Lower leg skin (tissue), 4 donors: ENCODE measurements around the gene IL23R. TPM values are rescaled to one million over a fixed set of nuclear protein-coding genes. Genes with fewer than 3 reads are reported as not detected.

ENCODE experiments used
- DNase-seq, 2 donors: peaks; one replicate each; pipeline ENCODE4 v3.0.0-alpha.2; 2019; ENCODE audit warnings: low spot score in 2 of 2
- H3K4me3 ChIP-seq: fragments of 200-600 bp; sonication (generic); 2 replicates; pipeline ENCODE4 v1.5.1; 2017; ENCODE audit warnings: mild to moderate bottlenecking, low read depth; ENCODE audit not compliant: poor library complexity, severe bottlenecking
- CTCF ChIP-seq, 3 donors: fragments of 450-650 bp; IDR thresholded peaks; one replicate each; pipeline ENCODE4 v1.5.1; 2016; ENCODE audit warnings: antibody characterized with exemption in 3 of 3, mild to moderate bottlenecking in 3 of 3, moderate library complexity in 2 of 3
- POLR2A ChIP-seq, 2 donors: fragments of 450-650 bp; IDR thresholded peaks; one replicate each; pipeline ENCODE4 v1.6.1; 2016 to 2017; ENCODE audit warnings: antibody characterized with exemption in 2 of 2, mild to moderate bottlenecking in 1 of 2, moderate library complexity in 1 of 2
- WGBS, 2 donors: methylation state at CpG; one replicate each; pipeline ENCODE4 v1.1.5; 2018; 5-methylcytosine and 5-hydroxymethylcytosine counted together
- intact Hi-C: fragments of 100-400 bp; cut with DNase I; formaldehyde crosslinking; loops from one replicate; pipeline ENCODE4 v1.15.0; 2023; ENCODE audit warnings: low total_unique reads
- total RNA-seq, 4 donors: library from RNA; depleted of rRNA; stranded (reverse); fragments of >200 nt; gene quantifications; one replicate each; pipeline ENCODE4 v1.1.0, GENCODE V29; 2016

The IL23R gene
- total RNA-seq, 4 donors from 2014 or later = not detected

DNA sequence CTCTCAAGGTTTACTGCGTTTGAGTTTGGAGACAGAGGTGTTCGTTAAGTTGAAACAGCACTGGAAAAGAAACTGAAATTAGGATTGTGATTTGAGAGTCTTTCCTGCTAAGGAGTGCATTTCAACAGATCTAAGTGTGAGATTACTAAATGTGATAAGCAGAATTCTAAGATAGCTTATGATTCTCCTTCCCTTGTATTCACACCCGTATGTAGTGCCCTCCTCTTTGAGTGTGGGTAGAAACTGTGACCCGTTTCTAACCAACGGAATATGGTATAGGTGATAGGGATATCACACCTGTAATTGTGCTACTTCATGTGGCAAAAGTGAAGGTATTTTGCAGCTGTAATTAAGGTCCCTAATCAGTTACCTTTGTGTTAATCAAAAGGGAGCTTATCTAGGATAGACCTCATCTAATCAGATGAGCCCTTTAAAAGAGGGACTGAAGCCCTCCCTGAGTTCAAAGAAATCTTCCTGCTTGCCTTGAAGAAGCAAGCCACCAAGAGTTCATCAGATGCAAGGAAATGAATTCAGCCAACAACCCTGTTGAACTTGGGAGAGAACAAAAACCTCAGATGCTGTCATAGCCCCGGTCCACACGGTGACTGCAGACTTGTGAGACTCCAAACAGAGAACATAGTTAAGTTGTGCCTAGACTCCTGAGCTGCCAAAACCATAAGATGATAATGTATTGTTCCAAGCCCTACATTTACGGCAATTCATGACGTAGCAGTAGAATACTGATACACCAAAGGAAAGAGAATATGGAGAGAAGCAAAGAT, 128.8 kb downstream of the IL23R start:
- 89 to 93% methylated on average over 9 of the region's 9 CpGs for WGBS, 2 donors
- TF ChIP-seq CTCF (IDR thresholded peaks at IDR 0.05) (no peak), POLR2A (IDR thresholded peaks at IDR 0.05) (no peak)
- intact Hi-C loops = no loop called here
- H3K4me3 ChIP-seq = no peak overlapping the region
- no peak for DNase-seq

GRCh38 chr1:67298762-67299161, 132.5 kb downstream of the IL23R start:
- intact Hi-C loops = no loop called here
- no peak for TF ChIP-seq CTCF (IDR thresholded peaks at IDR 0.05)
- TF ChIP-seq POLR2A (IDR thresholded peaks at IDR 0.05) = no peak
- no peak for DNase-seq
- no peak overlapping the region for H3K4me3 ChIP-seq
- 32 to 86% methylated on average over 2 of the region's 2 CpGs for WGBS, 2 donors

- intact Hi-C loops = no loop called here
- TF ChIP-seq CTCF (IDR thresholded peaks at IDR 0.05) (no peak), POLR2A (IDR thresholded peaks at IDR 0.05) (no peak)
- 87 to 94% methylated on average over 7 of the region's 7 CpGs for WGBS, 2 donors
- no peak for DNase-seq
- H3K4me3 ChIP-seq = no peak overlapping the region
These were observed 133.0 kb downstream of the IL23R start for GRCh38 chr1:67299296-67299695.

DNA sequence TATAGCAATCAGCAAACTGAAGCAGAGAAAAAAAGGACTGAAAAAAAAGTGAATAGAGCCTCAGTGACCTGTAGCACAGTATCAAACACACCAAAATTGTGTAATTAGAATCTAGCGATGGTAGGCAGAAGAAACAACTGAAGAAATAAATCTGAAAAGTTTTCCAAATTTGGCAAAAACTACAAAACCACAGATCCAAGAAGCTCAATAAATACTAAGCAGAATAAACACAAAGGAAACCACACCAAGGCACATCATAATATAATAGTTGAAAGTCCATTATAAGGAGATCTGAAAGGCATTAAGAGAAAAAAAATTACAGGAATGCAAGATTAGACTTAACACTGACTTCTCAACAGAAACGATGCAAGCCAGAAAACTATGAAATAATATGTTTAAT, 134.3 kb downstream of the IL23R start:
- 41 to 47% methylated on average over 2 of the region's 2 CpGs for WGBS, 2 donors
- no peak for DNase-seq
- no peak overlapping the region for H3K4me3 ChIP-seq
- intact Hi-C loops = no loop called here
- TF ChIP-seq CTCF (IDR thresholded peaks at IDR 0.05) (no peak), POLR2A (IDR thresholded peaks at IDR 0.05) (no peak)

DNA sequence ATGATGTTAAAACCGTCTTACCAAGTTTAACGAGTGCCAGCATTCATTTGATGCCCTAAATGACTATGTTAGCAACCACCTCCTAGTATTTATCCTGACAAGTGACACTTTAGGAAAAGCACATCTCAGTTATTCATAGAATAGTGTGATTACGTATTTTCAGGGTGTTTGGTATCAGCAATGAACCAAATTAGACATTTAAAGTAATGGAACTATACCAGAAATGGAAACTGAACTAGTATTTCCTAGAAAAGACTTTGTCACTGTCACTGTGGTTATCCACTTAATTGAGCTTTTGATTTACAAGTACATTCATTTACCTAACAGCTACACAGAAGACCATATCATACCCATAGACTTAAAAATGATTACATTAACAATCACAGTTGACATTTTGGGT, 137.8 kb downstream of the IL23R start:
- no peak for TF ChIP-seq CTCF (IDR thresholded peaks at IDR 0.05)
- TF ChIP-seq POLR2A (IDR thresholded peaks at IDR 0.05) = no peak
- intact Hi-C loops = no loop called here
- WGBS, 2 donors = 87 to 89% methylated on average over 3 of the region's 3 CpGs

GRCh38 chr1:67306547-67306946, 140.3 kb downstream of the IL23R start:
- no peak overlapping the region for H3K4me3 ChIP-seq
- TF ChIP-seq POLR2A (IDR thresholded peaks at IDR 0.05) (no peak), CTCF (IDR thresholded peaks at IDR 0.05) (no peak)
- WGBS, 2 donors = 95% methylated on average over 7 of the region's 7 CpGs
- intact Hi-C loops = no loop called here
- DNase-seq = no peak

More for the DNA sequence above, 137.8 kb downstream of the IL23R start:
- H3K4me3 ChIP-seq = no peak overlapping the region
- no peak for DNase-seq
